HG02973 (cell line): ENCODE measurements around the gene CYP4X1.
"Not testable (repeated sequence)": the region's sequence is repeated elsewhere in the genome, so short reads cannot be mapped to it uniquely, and the experiment has no call there.

ENCODE experiments used
- ATAC-seq: cut with Tn5 transposase; IDR thresholded peaks from one replicate; pipeline ENCODE4 v1.9.1; 2021; ENCODE audit warnings: moderate library complexity; ENCODE audit not compliant: unreplicated experiment

CYP4X1 gene

GRCh38 chr1:47069080-47069479 lies 45.6 kb downstream of the CYP4X1 start:
- ATAC-seq: not testable (repeated sequence)

- ATAC-seq: not testable (repeated sequence)
These were observed 46.0 kb downstream of the CYP4X1 start for GRCh38 chr1:47069509-47069908.

GRCh38 chr1:47089356-47089755 lies 65.9 kb downstream of the CYP4X1 start:
- not testable (repeated sequence) for ATAC-seq

- not testable (repeated sequence) for ATAC-seq
These were observed 68.0 kb downstream of the CYP4X1 start for GRCh38 chr1:47091476-47091875.
